HG03442 (cell line): ENCODE data around the gene OSBPL2.

Source experiments
- ATAC-seq: cut with Tn5 transposase; IDR thresholded peaks from one replicate; pipeline ENCODE4 v1.9.1; 2021; ENCODE audit warnings: mild to moderate bottlenecking, moderate library complexity; ENCODE audit not compliant: unreplicated experiment

OSBPL2 gene

GRCh38 chr20:62297449-62298227, 59.3 kb downstream of the OSBPL2 start:
- ATAC-seq: no peak

- no peak for ATAC-seq
These were observed 60.4 kb downstream of the OSBPL2 start for GRCh38 chr20:62298577-62299249.

GRCh38 chr20:62299666-62300236, 61.4 kb downstream of the OSBPL2 start:
- no peak for ATAC-seq

GRCh38 chr20:62300319-62300718, 62.0 kb downstream of the OSBPL2 start:
- no peak for ATAC-seq

- ATAC-seq: no peak
These were observed 62.9 kb downstream of the OSBPL2 start for GRCh38 chr20:62301111-62301668.

- ATAC-seq: peak; percentile 38
These were observed 63.5 kb downstream of the OSBPL2 start for GRCh38 chr20:62301773-62302340.

- ATAC-seq: peak; percentile 72
These were observed 64.2 kb downstream of the OSBPL2 start, which contains the start of gene ADRM1 for GRCh38 chr20:62302341-62303061. TSS of gene ADRM1 (plus strand) at chr20:62302997. CDS start at chr20:62303569, 572 bp downstream.

- no peak for ATAC-seq
These were observed 64.7 kb downstream of the OSBPL2 start for GRCh38 chr20:62303062-62303339.

GRCh38 chr20:62303340-62304226, 65.3 kb downstream of the OSBPL2 start:
- peak; percentile 11 for ATAC-seq

GRCh38 chr20:62304331-62305148, 66.2 kb downstream of the OSBPL2 start:
- no peak for ATAC-seq

GRCh38 chr20:62305149-62305764, 66.9 kb downstream of the OSBPL2 start:
- no peak for ATAC-seq

- no peak for ATAC-seq
These were observed 67.6 kb downstream of the OSBPL2 start for GRCh38 chr20:62305765-62306413.

GRCh38 chr20:62306414-62307187, 68.3 kb downstream of the OSBPL2 start:
- no peak for ATAC-seq

GRCh38 chr20:62307226-62308101, 69.1 kb downstream of the OSBPL2 start:
- ATAC-seq: no peak

GRCh38 chr20:62308102-62308822, 69.9 kb downstream of the OSBPL2 start:
- ATAC-seq: no peak
